ENCODE data around the gene C11orf91. TPM values are rescaled to one million over a fixed set of nuclear protein-coding genes. Genes with fewer than 3 reads are reported as not detected.
"Not testable (repeated sequence)": the region's sequence is repeated elsewhere in the genome, so short reads cannot be mapped to it uniquely, and the experiment has no call there.

Gene C11orf91
- total RNA-seq, 1 experiment from 2014 or later = not detected

GRCh38 chr11:33670250-33671011 lies 30.2 kb downstream of the C11orf91 start:
- DNase-seq (ENCODE audit: low read depth) = peak; percentile 59

GRCh38 chr11:33669598-33670249 lies 30.9 kb downstream of the C11orf91 start:
- no peak for DNase-seq (ENCODE audit: low read depth)

GRCh38 chr11:33668951-33669596 lies 31.6 kb downstream of the C11orf91 start:
- no peak for DNase-seq (ENCODE audit: low read depth)

GRCh38 chr11:33668468-33668825 lies 32.2 kb downstream of the C11orf91 start:
- peak; percentile 74 for DNase-seq (ENCODE audit: low read depth)

GRCh38 chr11:33667819-33668467 lies 32.7 kb downstream of the C11orf91 start:
- DNase-seq (ENCODE audit: low read depth) = no peak

- DNase-seq (ENCODE audit: low read depth) = no peak
Measured at GRCh38 chr11:33665350-33666106, 35.1 kb downstream of the C11orf91 start.

GRCh38 chr11:33664827-33665226 lies 35.8 kb downstream of the C11orf91 start:
- no peak for DNase-seq (ENCODE audit: low read depth)

GRCh38 chr11:33664166-33664565 lies 36.5 kb downstream of the C11orf91 start:
- DNase-seq (ENCODE audit: low read depth) = no peak

- DNase-seq (ENCODE audit: low read depth) = no peak
Measured at GRCh38 chr11:33663121-33663520, 37.5 kb downstream of the C11orf91 start.

GRCh38 chr11:33661526-33661925 lies 39.1 kb downstream of the C11orf91 start:
- not testable (repeated sequence) for DNase-seq (ENCODE audit: low read depth)

GRCh38 chr11:33660962-33661361 lies 39.7 kb downstream of the C11orf91 start:
- DNase-seq (ENCODE audit: low read depth) = no peak

- DNase-seq (ENCODE audit: low read depth) = no peak
Measured at GRCh38 chr11:33659370-33660139, 41.1 kb downstream of the C11orf91 start.

GRCh38 chr11:33658195-33658900 lies 42.3 kb downstream of the C11orf91 start:
- DNase-seq (ENCODE audit: low read depth) = peak; percentile 19

GRCh38 chr11:33657757-33658156 lies 42.9 kb downstream of the C11orf91 start:
- DNase-seq (ENCODE audit: low read depth) = no peak

GRCh38 chr11:33656768-33657167 lies 43.9 kb downstream of the C11orf91 start:
- DNase-seq (ENCODE audit: low read depth) = no peak

- DNase-seq (ENCODE audit: low read depth) = no peak
Measured at GRCh38 chr11:33655842-33656600, 44.6 kb downstream of the C11orf91 start.

- DNase-seq (ENCODE audit: low read depth) = no peak
Measured at GRCh38 chr11:33654594-33654993, 46.0 kb downstream of the C11orf91 start.

- DNase-seq (ENCODE audit: low read depth) = no peak
Measured at GRCh38 chr11:33652930-33653329, 47.7 kb downstream of the C11orf91 start.

GRCh38 chr11:33652431-33652830 lies 48.2 kb downstream of the C11orf91 start:
- no peak for DNase-seq (ENCODE audit: low read depth)
